DOHH2 (cell line): ENCODE data around the gene ZNF385D.

ENCODE experiments used
- CTCF ChIP-seq: fragments of 200-600 bp; sonication (generic); IDR thresholded peaks from one replicate; pipeline ENCODE4 v1.5.1; 2014; ENCODE audit warnings: antibody characterized with exemption, mild to moderate bottlenecking, low read depth, low read length; ENCODE audit not compliant: poor library complexity, severe bottlenecking
- EZH2phosphoT487 ChIP-seq: fragments of 200-600 bp; sonication (generic); IDR thresholded peaks from 2 replicates; pipeline ENCODE4 v1.6.1; 2017; ENCODE audit warnings: borderline replicate concordance, mild to moderate bottlenecking, antibody characterized with exemption, low read length, moderate library complexity, mixed read lengths

GRCh38 chr3:21441821-21442220, 309.2 kb downstream of the ZNF385D start:
- TF ChIP-seq CTCF = no peak
- TF ChIP-seq EZH2phosphoT487 = no peak
